GM23248 (cell line): ENCODE results near the gene PPP6R2.

ENCODE experiments used
- EZH2 ChIP-seq: fragments of 200-600 bp; sonication (generic); IDR thresholded peaks from 2 replicates; pipeline ENCODE4 v1.6.1; 2018; ENCODE audit warnings: antibody characterized with exemption, mild to moderate bottlenecking; ENCODE audit not compliant: insufficient read depth, poor library complexity, severe bottlenecking
- EZH2phosphoT487 ChIP-seq: fragments of 200-600 bp; sonication (generic); IDR thresholded peaks from 2 replicates; pipeline ENCODE4 v1.6.1; 2018; ENCODE audit warnings: antibody characterized with exemption, moderate library complexity, mild to moderate bottlenecking, low read depth; ENCODE audit not compliant: insufficient read depth

DNA sequence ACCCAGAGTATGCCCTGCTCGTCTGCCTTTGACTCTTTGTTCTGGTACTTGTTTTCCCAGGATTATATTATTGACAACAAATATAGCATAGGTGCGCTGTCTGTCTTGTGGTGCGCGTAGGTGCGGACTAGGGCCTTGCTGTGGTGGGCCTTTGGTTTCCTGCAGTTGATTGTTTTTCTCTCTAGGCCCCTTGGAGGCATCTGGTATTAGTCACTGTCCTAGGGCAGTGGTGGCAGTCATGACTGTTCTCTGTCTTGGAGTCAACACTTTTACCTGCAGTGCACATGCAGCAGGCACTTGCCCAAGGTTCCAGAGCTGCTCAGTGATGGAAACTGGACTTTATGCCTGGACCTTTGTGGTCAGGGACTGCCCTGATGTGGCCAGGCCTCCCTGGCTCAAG lies 18.6 kb downstream of the PPP6R2 start:
- TF ChIP-seq EZH2phosphoT487 (no peak), EZH2 (no peak)
